ENCODE measurements around the gene MAN2B2. TPM values are rescaled to one million over a fixed set of nuclear protein-coding genes. Genes with fewer than 3 reads are reported as not detected.

The MAN2B2 gene
- polyA plus RNA-seq, 1 donor = 16.4 TPM

- no peak for DNase-seq
These were observed 32.0 kb upstream of the MAN2B2 start for GRCh38 chr4:6542951-6543350.

DNA sequence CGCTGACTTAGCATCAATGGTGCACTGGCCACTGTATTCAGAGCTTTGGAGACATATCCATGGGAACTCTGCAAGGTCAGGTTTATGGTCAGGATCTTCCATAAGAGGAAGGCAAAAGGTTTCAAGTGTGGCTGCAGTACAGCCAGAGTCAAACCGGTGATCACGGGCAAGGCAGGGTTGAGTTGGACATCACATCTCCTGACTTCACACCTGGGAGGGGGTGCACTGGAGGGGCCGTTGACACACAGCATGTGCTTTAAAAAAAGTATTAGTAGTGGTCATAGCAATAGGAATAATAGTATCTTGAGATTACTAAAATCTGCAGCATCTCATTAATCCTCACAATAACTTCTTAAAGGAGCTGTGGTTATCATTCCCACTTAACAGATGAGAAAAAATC lies 28.9 kb upstream of the MAN2B2 start:
- no peak for DNase-seq

DNA sequence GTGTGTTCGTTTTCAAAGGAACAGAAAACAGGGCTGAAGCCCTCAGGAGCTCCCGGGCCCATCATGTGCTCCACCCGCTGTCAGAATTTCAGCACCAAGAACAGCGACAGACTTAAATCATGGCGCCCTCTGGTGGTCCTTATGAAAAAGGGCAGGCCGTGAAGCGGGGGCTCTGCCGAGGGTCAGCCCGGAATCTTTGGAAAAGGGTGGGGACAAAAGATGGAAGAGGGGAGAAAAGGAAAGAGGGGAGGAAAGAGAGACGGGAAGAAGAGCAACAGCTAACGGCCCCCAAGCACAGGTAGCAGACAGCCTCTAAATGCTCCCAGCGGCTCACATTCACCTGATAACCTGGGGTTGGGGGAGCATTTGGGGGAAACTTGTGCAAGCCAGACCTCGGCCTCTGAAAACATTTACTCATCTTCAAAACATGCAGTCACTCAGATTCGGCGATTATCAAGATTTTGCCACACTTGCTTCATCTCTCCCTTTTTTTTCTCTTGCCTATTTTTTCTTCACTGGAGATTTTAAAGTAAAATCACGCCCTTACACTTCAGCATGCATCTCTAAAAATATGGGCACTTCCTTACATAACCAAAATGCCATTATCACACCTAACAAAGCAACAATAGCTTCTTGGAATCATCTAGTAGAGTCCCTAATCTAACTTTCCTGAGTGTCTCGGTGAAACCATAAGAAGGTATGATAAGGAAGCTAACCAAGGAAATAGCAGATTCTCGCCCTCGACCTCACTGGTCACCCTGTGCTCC lies 28.1 kb upstream of the MAN2B2 start:
- peak; percentile 64 for DNase-seq

DNA sequence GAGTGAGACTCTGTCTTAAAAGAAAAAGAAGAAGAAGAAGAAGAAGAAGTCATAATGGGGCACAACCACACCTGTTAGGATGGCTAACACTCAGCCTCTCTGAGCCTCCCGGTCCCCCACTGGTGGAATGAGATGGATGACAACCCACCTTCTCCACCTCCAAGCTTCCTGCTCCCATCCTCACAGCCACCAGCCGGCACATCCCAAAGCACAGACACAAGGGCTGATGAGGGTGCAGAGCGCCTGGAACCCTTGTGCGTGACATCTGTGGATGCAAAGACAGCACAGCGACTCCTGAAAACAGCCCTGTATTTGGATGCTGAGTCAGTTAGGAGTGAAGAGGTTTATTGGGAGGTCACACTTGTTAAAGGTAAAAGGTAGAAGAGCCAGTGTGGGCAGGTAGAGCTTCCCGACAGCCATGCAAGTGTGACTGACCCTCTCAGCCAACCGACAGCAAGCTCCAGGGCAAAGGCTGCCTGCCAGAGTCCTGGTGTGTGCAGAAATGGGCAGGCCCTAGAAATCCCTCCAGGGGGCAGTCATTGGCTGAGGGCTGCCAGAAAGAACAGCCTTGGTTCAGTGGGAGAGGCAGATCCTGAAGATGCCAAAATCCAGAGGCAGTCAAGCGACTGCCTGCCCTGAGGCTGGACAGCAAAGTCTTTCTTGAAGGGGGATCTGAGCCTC lies 26.6 kb upstream of the MAN2B2 start:
- no peak for DNase-seq

- no peak for DNase-seq
These were observed 26.1 kb upstream of the MAN2B2 start for GRCh38 chr4:6548882-6549230.

GRCh38 chr4:6549445-6549844 lies 25.5 kb upstream of the MAN2B2 start:
- no peak for DNase-seq

DNA sequence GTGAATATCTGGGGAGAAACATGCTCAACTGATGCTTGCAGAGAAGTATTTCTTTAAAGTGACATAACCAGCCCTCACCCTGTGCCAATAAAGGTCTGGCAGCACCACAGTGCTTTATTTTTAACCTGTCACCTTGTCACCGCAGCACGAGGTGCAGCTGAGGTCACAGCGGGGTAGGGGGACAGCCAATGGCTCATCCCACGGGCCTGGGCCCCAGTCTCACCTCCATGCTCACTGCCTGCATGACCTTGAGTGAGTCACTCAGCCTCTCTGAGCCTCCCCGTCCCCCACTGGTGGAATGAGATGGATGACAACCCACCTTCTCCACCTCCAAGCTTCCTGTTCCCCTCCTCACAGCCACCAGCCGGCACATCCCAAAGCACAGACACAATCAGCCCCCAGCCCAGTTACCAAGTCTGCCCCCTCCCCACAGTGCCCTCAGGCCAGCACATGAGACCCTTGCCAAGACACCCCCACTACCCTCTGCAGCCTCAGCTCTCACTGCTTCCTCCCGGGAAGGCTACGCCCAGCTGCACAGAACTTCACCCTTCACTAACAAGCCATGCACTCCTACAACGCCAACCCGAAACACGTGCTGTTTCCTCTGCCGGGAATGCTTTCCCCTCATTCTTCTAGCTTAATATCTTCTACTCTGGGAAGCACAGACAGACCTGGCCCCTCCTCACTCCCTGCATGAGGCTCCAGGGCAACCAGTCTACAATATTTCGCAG lies 24.9 kb upstream of the MAN2B2 start:
- DNase-seq = no peak

DNA sequence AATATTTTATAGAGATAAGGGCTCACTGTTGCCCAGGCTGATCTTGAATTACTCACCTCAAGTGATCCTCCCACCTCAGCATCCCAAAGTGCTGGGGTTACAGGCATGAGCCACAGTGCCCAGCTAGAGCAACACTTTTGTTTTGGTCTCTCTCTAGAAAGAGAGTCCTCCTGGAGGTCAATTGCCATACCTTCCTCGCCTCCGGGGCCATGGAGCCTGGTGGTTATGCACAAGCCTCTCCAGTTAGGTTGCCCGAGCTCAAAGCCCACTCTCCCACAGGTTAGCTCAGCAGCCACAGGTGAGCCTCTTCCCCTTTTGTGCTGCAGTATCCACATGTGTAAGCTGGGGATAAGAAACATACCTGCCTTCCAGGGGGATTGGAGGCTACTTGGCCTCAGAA lies 24.2 kb upstream of the MAN2B2 start:
- DNase-seq = no peak

- DNase-seq = no peak
These were observed 23.3 kb upstream of the MAN2B2 start for GRCh38 chr4:6551660-6552059.

DNA sequence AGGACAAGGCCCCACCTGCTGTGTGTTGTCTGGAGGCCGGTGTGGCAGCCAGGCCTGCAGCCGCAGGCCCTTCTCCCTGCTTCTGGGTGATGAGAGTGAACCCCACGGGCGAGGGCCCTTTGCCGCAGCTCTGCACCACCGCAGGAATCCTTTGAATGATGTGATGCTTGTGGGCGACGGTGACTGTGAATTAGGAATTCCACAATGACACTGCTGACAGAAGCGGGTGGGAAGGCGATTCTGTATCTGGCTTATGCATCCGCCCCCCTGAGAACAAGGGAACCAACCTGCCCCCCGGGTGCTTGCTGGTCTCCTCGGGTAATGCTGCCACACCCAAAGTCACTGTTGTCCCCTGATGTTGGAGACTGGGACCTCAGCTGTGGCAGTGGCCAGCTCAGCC lies 19.5 kb upstream of the MAN2B2 start:
- no peak for DNase-seq

GRCh38 chr4:6556263-6556662 lies 18.7 kb upstream of the MAN2B2 start:
- DNase-seq = no peak

DNA sequence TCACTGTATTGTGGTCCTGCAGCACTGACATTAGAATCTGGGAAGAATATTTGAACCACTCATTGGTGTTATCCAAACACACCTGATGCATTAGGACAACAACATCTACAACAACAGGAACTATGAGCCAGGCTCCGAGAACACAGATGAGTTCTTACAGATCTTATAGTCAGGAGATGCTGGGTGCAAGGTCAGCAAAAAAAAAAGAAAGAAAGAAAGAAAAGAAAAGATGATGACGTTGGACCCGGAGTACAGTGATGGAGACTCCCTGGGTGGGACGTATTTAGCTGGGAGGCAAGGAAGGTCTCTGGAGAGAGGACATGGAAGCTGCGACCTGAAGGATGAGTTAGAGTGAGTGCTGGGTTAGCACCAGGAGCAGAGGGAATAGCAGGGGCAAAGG lies 17.8 kb upstream of the MAN2B2 start:
- DNase-seq = no peak

GRCh38 chr4:6557856-6558255 lies 17.1 kb upstream of the MAN2B2 start:
- DNase-seq = no peak

DNA sequence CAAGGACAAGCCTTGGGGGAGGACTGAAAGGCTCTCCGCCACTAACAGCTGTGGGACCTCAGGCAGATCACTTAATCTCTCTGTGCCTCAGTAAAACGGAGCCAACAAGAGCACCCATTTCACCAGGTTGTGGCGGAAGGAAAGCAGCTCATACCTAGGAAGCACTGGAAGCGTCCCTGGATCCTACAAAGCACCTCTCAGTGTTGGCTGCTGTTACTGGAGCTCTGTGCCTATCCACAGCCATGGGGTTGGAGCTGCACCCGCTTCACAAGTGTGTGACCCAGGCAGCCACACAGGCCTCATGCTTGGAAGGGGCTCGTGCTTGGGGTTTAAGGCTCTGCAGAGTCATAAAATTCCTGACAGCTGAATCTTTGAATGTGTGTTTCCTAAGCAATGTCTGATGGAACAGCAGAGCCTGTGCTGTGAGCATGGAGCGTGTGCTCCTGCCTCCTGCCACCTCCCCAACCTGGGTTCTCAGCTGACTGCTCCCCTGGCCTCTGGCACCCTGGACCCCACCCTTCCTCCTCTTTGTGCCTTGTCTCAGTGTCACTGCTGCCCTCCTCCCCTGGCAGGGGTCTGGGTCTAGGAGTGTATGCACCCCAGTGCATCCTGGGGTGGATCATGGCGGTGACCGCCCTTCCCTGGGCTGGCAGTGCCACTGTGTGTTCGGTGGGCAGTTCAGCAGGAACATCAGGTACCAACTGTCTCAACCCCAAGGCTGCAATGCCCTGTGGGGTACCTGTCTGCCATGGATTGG lies 14.4 kb upstream of the MAN2B2 start:
- no peak for DNase-seq

- no peak for DNase-seq
These were observed 13.8 kb upstream of the MAN2B2 start for GRCh38 chr4:6561173-6561516.

- DNase-seq = no peak
These were observed 13.2 kb upstream of the MAN2B2 start for GRCh38 chr4:6561706-6562371.

- no peak for DNase-seq
These were observed 11.8 kb upstream of the MAN2B2 start for GRCh38 chr4:6562931-6563901.

DNA sequence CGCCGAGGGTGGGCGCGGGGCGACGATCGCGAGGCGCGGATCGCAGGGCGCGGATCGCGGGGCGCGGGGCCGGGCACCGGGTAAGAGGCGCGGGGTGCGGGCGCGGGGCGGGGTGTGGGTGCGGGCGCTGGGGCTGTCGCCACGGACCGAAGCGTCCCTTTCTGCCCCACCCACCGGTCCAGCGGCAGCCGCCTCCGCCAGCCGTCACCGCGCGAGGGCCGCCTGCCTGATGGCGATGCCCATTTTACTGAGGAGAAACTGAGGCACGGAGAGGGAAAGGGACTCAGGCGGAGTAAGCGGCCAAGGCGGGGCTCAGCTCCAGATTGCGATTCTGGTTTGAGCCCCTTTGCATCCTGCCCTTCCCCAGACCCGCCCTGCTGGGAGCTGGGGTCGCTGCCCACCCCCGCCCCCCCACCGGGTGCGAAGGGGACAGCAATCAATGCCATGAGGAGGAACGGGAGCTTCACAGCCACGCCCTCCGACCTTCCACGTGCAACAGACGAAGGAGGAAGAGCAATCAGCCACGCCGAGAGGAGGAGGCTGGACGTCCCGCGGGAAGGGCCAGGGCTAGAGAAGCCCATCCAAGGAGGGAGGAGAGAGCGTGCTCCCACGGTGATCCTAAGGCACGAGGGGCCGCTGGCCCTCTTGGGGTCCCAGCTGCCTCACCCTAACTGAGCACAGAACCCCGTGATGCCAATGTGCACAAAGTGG lies 10.9 kb upstream of the MAN2B2 start:
- no peak for DNase-seq

DNA sequence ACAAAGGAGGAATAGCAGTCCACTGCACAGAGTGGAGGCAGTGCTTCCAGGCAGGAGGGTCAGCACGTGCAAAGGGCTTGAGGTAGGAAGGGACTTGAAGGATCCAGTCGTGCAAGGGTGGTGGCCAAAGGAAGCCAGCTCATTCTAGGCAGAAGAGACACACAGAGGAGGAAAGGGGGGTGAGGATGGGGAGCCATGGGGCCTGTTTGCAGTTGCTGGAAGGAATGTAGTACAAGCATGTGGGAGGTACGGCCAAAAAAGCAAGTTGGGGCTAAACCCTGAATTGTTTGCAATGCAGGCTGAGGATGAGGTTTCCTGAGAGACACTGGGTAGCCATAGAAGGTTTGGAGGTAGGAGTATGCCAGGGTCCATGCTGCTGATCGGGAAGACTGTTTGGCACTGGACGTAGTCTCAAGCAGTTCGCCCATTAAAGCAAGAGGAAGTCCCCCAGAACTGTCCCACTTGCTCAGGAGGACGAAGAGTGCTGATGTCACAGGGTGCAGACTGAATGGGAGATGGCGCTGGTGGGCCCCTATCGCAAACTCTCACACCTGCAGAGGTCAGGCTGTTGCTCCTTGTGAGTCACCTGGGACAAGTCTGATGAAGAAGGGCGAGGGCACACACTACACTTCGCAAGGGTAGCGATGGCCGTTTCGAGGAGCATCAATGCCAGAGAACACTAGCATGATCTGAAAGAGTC lies 9.1 kb upstream of the MAN2B2 start:
- no peak for DNase-seq
